ENCODE measurements around the gene PHF13. TPM values are rescaled to one million over a fixed set of nuclear protein-coding genes. Genes with fewer than 3 reads are reported as not detected.

The PHF13 gene
- total and polyA plus RNA-seq, 8 donors, result 11.1 to 24.8 (median 19.8) TPM

DNA sequence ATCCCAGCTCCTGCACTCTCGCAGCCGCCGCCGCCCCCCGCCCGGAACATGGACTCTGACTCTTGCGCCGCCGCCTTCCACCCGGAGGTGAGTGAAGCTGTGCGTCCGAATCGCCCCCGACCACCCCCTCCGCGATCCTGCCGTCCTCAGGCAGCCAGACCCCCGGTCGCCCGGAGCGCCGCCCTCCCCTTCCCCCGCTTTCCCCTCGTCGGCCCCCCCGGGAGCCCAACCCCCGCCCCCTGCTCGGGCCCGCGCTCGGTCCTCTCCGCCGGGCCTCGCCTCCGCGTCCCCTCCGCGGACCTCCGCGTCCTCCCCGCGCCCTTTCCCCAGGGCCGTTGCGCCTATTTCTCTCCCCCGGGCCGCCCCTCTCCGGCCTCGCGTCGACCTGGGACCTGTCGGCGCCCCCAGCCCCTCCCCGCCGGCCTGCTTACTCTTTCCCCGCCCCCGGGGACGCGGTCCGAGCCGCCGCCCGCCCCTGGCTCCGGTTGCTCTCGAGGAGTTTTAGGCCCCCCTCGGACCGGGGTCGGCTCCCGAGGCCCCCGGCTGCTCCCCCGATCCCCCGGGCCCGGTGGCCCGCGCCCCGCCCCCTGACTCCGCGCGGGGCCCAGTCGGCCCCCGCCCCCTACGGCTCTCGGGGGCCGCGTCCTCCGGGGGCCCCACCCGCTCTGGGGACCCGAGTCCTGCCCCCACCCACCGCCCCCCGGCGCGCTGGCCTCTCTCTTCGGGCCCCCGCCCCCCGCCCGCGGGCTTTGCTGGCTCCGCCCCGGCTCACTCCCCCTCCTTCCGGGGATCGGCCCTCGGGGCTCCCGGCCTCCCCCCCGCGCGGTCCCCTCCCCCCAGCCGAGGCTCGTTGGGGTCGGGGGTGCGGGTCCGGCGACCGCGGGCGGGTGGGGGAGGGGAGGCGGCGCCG lies 743 bp downstream of the PHF13 start:
- Histone ChIP-seq H3K36me3 (peaks cover 0 to 19% of the 10 kb centered on the region in 2 donors), H3K9me3 (no peaks in the 10 kb centered on the region), H3K27ac (peak overlapping the region; percentile 80 to 90), H3K27me3 (peaks cover 0 to 9% of the 10 kb centered on the region in 2 donors), H3K4me3 (peak overlapping the region; percentile 85 to 95), H3K4me1 (peaks cover 7 to 30% of the 10 kb centered on the region in 2 donors)
- TF ChIP-seq, protein P1, sequence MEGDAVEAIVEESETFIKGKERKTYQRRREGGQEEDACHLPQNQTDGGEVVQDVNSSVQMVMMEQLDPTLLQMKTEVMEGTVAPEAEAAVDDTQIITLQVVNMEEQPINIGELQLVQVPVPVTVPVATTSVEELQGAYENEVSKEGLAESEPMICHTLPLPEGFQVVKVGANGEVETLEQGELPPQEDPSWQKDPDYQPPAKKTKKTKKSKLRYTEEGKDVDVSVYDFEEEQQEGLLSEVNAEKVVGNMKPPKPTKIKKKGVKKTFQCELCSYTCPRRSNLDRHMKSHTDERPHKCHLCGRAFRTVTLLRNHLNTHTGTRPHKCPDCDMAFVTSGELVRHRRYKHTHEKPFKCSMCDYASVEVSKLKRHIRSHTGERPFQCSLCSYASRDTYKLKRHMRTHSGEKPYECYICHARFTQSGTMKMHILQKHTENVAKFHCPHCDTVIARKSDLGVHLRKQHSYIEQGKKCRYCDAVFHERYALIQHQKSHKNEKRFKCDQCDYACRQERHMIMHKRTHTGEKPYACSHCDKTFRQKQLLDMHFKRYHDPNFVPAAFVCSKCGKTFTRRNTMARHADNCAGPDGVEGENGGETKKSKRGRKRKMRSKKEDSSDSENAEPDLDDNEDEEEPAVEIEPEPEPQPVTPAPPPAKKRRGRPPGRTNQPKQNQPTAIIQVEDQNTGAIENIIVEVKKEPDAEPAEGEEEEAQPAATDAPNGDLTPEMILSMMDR (IDR thresholded peaks at IDR 0.05), result no peak
- intact Hi-C loops (cut with DNase I), result no loop called here
- ATAC-seq (peak; percentile 3), DNase-seq (peak; percentile 28 to 90 (median 66))

DNA sequence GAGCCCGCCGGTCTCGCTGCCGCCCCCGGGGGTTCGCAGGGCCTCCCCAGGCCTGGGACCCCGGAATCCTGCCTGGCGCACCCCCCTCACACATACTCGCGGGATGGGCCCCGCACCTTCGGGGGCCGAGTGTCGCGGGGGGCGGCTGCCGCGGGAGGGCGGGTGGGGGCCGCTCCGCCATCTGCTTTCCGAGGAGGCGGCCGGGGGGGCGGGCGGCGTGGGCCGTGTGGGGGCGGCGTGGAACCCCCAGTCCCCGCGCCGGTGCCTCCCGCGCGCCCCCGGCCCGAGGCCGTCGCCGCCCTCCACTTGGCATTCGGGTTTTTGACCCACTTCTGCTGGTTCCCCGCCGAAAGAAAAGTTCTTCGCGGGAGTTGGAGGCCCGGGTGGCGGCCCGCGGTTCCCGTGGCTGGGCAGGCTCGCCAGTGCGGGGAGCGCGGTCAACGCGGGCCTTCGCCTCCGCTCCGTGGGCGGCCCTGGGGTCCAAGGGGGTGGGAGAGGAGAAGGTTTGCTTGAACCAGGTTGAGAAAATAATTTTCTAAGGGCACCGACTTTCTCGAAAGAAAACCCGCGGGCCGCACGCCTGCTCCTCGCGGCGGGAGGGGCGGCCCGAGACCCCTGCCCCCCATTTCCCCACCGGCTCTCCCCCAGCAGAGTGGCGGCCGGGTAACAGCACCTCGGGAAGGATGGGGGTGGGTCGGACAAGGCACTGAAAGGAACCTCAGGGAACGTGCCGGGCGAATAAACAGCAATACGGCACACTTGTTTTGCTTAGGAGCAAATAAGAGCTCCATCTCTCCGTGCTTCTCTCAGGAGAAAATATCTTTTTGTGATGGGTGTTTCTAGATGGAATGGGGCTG lies 1.6 kb downstream of the PHF13 start:
- no peak for ATAC-seq
- TF ChIP-seq, protein P1 (IDR thresholded peaks at IDR 0.05), result no peak
- Histone ChIP-seq H3K27me3 (peaks cover 0 to 9% of the 10 kb centered on the region in 2 donors), H3K36me3 (peaks cover 0 to 28% of the 10 kb centered on the region in 2 donors), H3K4me1 (peaks cover 7 to 24% of the 10 kb centered on the region in 2 donors), H3K27ac (peak overlapping the region; percentile 80 to 90), H3K4me3 (peak overlapping the region; percentile 85 to 95), H3K9me3 (no peaks in the 10 kb centered on the region)
- DNase-seq, result peak in 3 of 4 donors; percentile 15 to 85 (median 23)
- intact Hi-C loops (cut with DNase I), result no loop called here

DNA sequence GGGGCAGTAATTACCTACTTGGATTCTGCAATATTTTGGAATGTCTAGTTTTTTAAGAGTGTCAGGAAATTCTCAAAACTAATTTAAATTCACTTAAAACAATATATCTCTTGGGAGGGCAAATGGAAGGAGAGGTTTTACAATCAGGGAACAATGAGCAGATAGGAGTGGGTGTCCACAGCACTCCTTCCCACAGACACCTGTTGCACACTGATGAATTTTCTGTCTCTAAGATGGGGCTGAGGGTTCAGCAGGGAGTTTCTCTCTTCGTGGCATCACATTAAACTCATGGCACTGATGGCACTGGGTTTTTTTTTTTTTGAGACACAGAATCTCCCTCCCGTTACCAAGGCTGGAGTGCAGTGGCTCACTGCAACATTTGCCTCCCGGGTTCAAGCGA lies 5.5 kb downstream of the PHF13 start:
- peaks cover 0 to 9% of the 10 kb centered on the region in 2 donors for H3K27me3 ChIP-seq
- no peaks in the 10 kb centered on the region for H3K9me3 ChIP-seq
- TF ChIP-seq, protein P1 (IDR thresholded peaks at IDR 0.05), result no peak
- H3K4me1 ChIP-seq, result peaks cover 0 to 8% of the 10 kb centered on the region in 2 donors
- no peak overlapping the region for H3K4me3 ChIP-seq
- DNase-seq (no peak), ATAC-seq (no peak)
- intact Hi-C loops (cut with DNase I), result no loop called here
- H3K27ac ChIP-seq, result no peak overlapping the region
- H3K36me3 ChIP-seq, result peaks cover 0 to 61% of the 10 kb centered on the region in 2 donors

DNA sequence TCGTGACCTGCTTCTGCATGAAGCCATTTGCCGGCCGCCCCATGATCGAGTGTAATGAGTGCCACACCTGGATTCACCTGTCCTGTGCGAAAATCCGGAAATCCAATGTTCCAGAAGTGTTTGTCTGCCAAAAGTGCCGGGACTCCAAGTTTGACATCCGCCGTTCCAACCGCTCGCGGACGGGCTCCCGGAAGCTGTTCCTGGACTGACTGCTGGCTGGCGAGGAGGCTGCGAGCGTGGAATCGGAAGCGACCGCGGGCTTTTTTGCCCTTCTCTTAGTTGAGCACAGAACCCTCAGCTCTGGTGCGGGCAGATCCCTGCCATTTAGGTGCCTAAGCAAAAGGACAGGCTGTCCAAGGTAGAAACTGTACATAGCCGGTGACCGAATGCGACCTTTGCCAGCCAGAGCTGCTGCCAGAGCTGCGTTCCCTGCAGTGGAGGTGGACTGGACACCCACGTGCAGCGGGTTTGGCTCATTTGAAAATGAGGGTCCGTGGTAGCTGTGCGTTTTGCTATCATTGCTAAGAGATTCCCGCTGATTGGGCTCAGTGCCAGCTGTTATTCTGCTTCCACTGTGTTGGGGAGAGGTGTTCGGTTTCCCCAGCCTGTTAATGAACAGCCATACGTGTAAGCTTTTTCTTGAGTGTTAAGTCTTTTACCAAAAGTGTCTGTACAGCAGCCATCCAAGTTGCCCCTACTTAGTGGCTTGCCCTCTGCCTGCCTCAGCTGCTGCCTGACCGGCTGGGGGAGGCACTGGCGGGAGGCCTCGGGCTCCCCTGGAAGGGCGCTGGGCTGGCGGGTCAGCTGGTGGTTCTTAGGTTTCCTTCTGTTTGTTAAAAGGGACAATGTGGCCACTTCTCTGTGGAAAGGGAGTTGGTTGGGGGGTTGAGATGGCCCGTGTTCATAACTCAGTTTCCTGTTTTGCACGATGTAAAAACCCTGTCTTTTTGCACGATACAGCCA lies 8.2 kb downstream of the PHF13 start:
- no peak overlapping the region for H3K4me3 ChIP-seq
- no peak for ATAC-seq
- H3K9me3 ChIP-seq, result no peaks in the 10 kb centered on the region
- H3K27ac ChIP-seq, result no peak overlapping the region
- H3K4me1 ChIP-seq, result peaks cover 7 to 21% of the 10 kb centered on the region in 2 donors
- DNase-seq, result no peak
- TF ChIP-seq, protein P1 (IDR thresholded peaks at IDR 0.05), result no peak
- H3K36me3 ChIP-seq, result peaks cover 0 to 61% of the 10 kb centered on the region in 2 donors
- no peaks in the 10 kb centered on the region for H3K27me3 ChIP-seq
- intact Hi-C loops (cut with DNase I), result no loop called here
